ENCODE data around the gene ACACB. TPM values are rescaled to one million over a fixed set of nuclear protein-coding genes. Genes with fewer than 3 reads are reported as not detected.

The ACACB gene
- total RNA-seq, 1 experiment from 2014 or later = 8.2 TPM

- POLR2A ChIA-PET (ENCODE audit: low non-redundant PET) = no interaction called here
- Histone ChIP-seq H3K4me3 (ENCODE audit: low read depth, low read length, poor library complexity, severe bottlenecking) (no peak overlapping the region), H3K27ac (ENCODE audit: low read depth, low read length, poor library complexity, severe bottlenecking) (no peak overlapping the region), H3K4me1 (ENCODE audit: insufficient read depth, low read length, poor library complexity, severe bottlenecking) (no peaks in the 10 kb centered on the region), H3K36me3 (ENCODE audit: insufficient read depth, low read length, poor library complexity, severe bottlenecking) (no peaks in the 10 kb centered on the region), H3K9me3 (ENCODE audit: low read depth, low read length, poor library complexity, severe bottlenecking) (no peaks in the 10 kb centered on the region), H3K27me3 (replicated peaks; ENCODE audit: insufficient read depth, low read depth, low read length, poor library complexity) (peaks cover 6% of the 10 kb centered on the region)
- TF ChIP-seq EZH2 (IDR thresholded peaks at IDR 0.05; ENCODE audit: borderline replicate concordance, low read depth, low read length, poor library complexity, severe bottlenecking) (no peak), CTCF (conservative IDR thresholded peaks at IDR 0.05; ENCODE audit: low read depth, low read length) (no peak)
- no TSS peak for BruUV-seq (replicated peaks)
- intact Hi-C loops (cut with micrococcal nuclease; ENCODE audit: unreplicated experiment) = no loop called here
- no peak for DNase-seq (ENCODE audit: low spot score)
- CTCF ChIA-PET = no interaction called here
Observed at GRCh38 chr12:109301643-109302168, 185.3 kb downstream of the ACACB start.

GRCh38 chr12:109302358-109302757 is 186.0 kb downstream of the ACACB start:
- POLR2A ChIA-PET (ENCODE audit: low non-redundant PET) = interaction anchor here (0.7 kb wide), 1 partner anchor 515 kb away, joined by 4 read pairs; no protein-coding TSS in a partner anchor

GRCh38 chr12:109302770-109303169 is 186.4 kb downstream of the ACACB start:
- no TSS peak for BruUV-seq (replicated peaks)
- H3K27ac ChIP-seq (ENCODE audit: low read depth, low read length, poor library complexity, severe bottlenecking) = no peak overlapping the region
- no peak for TF ChIP-seq CTCF (conservative IDR thresholded peaks at IDR 0.05; ENCODE audit: low read depth, low read length)
- TF ChIP-seq EZH2 (IDR thresholded peaks at IDR 0.05; ENCODE audit: borderline replicate concordance, low read depth, low read length, poor library complexity, severe bottlenecking) = no peak
- H3K36me3 ChIP-seq (ENCODE audit: insufficient read depth, low read length, poor library complexity, severe bottlenecking) = no peaks in the 10 kb centered on the region
- no peak overlapping the region for H3K4me3 ChIP-seq (ENCODE audit: low read depth, low read length, poor library complexity, severe bottlenecking)
- intact Hi-C loops (cut with micrococcal nuclease; ENCODE audit: unreplicated experiment) = no loop called here
- H3K9me3 ChIP-seq (ENCODE audit: low read depth, low read length, poor library complexity, severe bottlenecking) = no peaks in the 10 kb centered on the region
- no peak for DNase-seq (ENCODE audit: low spot score)
- H3K4me1 ChIP-seq (ENCODE audit: insufficient read depth, low read length, poor library complexity, severe bottlenecking) = no peaks in the 10 kb centered on the region
- POLR2A ChIA-PET (ENCODE audit: low non-redundant PET) = interaction anchor here (0.7 kb wide), 1 partner anchor 516 kb away, joined by 4 read pairs; no protein-coding TSS in a partner anchor
- CTCF ChIA-PET = no interaction called here
- H3K27me3 ChIP-seq (replicated peaks; ENCODE audit: insufficient read depth, low read depth, low read length, poor library complexity) = peaks cover 10% of the 10 kb centered on the region

More at GRCh38 chr12:109302358-109302757, 186.0 kb downstream of the ACACB start:
- CTCF ChIA-PET = no interaction called here
- no peak overlapping the region for H3K4me3 ChIP-seq (ENCODE audit: low read depth, low read length, poor library complexity, severe bottlenecking)
- no peak overlapping the region for H3K27ac ChIP-seq (ENCODE audit: low read depth, low read length, poor library complexity, severe bottlenecking)
- no TSS peak for BruUV-seq (replicated peaks)
- peaks cover 6% of the 10 kb centered on the region for H3K27me3 ChIP-seq (replicated peaks; ENCODE audit: insufficient read depth, low read depth, low read length, poor library complexity)
- intact Hi-C loops (cut with micrococcal nuclease; ENCODE audit: unreplicated experiment) = no loop called here
- H3K4me1 ChIP-seq (ENCODE audit: insufficient read depth, low read length, poor library complexity, severe bottlenecking) = no peaks in the 10 kb centered on the region
- no peaks in the 10 kb centered on the region for H3K36me3 ChIP-seq (ENCODE audit: insufficient read depth, low read length, poor library complexity, severe bottlenecking)
- H3K9me3 ChIP-seq (ENCODE audit: low read depth, low read length, poor library complexity, severe bottlenecking) = no peaks in the 10 kb centered on the region
- DNase-seq (ENCODE audit: low spot score) = no peak
- TF ChIP-seq CTCF (conservative IDR thresholded peaks at IDR 0.05; ENCODE audit: low read depth, low read length) (peak; percentile 19; the same call in 1 of the 2 replicates), EZH2 (IDR thresholded peaks at IDR 0.05; ENCODE audit: borderline replicate concordance, low read depth, low read length, poor library complexity, severe bottlenecking) (no peak)

Data from A673 (cell line).